Measurements from ENCODE around the gene ZNF474.

The ZNF474 gene

GRCh38 chr5:122119205-122119604 lies 10.1 kb upstream of the ZNF474 start:
- no peak for DNase-seq

GRCh38 chr5:122120493-122120892 lies 8.9 kb upstream of the ZNF474 start:
- no peak for DNase-seq

GRCh38 chr5:122120957-122121356 lies 8.4 kb upstream of the ZNF474 start:
- DNase-seq, result no peak

GRCh38 chr5:122121479-122122465 lies 7.6 kb upstream of the ZNF474 start:
- DNase-seq, result no peak

GRCh38 chr5:122124766-122125165 lies 4.6 kb upstream of the ZNF474 start:
- no peak for DNase-seq

- no peak for DNase-seq
Measured at GRCh38 chr5:122126177-122126755, 3.1 kb upstream of the ZNF474 start.

GRCh38 chr5:122126756-122127321 lies 2.5 kb upstream of the ZNF474 start:
- DNase-seq, result no peak

GRCh38 chr5:122130152-122130551 lies 806 bp downstream of the ZNF474 start:
- no peak for DNase-seq

GRCh38 chr5:122137702-122138101 lies 8.4 kb downstream of the ZNF474 start:
- no peak for DNase-seq

- DNase-seq, result no peak
Measured at GRCh38 chr5:122138356-122138755, 9.0 kb downstream of the ZNF474 start.

GRCh38 chr5:122140900-122141299 lies 11.6 kb downstream of the ZNF474 start:
- no peak for DNase-seq

- no peak for DNase-seq
Measured at GRCh38 chr5:122141751-122142150, 12.4 kb downstream of the ZNF474 start.

GRCh38 chr5:122142480-122143164 lies 13.3 kb downstream of the ZNF474 start:
- DNase-seq, result no peak

GRCh38 chr5:122144236-122144635 lies 14.9 kb downstream of the ZNF474 start:
- no peak for DNase-seq

GRCh38 chr5:122145906-122146305 lies 16.6 kb downstream of the ZNF474 start:
- no peak for DNase-seq

GRCh38 chr5:122149321-122150090 lies 20.2 kb downstream of the ZNF474 start:
- no peak for DNase-seq

GRCh38 chr5:122150215-122150614 lies 20.9 kb downstream of the ZNF474 start:
- DNase-seq, result no peak

- no peak for DNase-seq
Measured at GRCh38 chr5:122151640-122152039, 22.3 kb downstream of the ZNF474 start.

- DNase-seq, result no peak
Measured at GRCh38 chr5:122152266-122152900, 23.0 kb downstream of the ZNF474 start.

GRCh38 chr5:122153230-122153629 lies 23.9 kb downstream of the ZNF474 start:
- DNase-seq, result no peak

- no peak for DNase-seq
Measured at GRCh38 chr5:122153774-122154173, 24.4 kb downstream of the ZNF474 start.

- no peak for DNase-seq
Measured at GRCh38 chr5:122154491-122154890, 25.1 kb downstream of the ZNF474 start.
